Prostate gland (tissue), 2 donors: ENCODE data around the gene BCL7A.

Experiments used
- POLR2A ChIP-seq: fragments of 450-650 bp; IDR thresholded peaks from one replicate; pipeline ENCODE4 v1.6.1; 2016; ENCODE audit warnings: antibody characterized with exemption, mild to moderate bottlenecking
- TF ChIP-seq, protein P1 (sequence below), 4 experiments: fragments of 200-600 bp in 2 of 4; fragments of 450-650 bp in 2 of 4; sonication (generic) in 2 of 4; IDR thresholded peaks; 1 replicate in 3 of 4; 2 replicates in 1 of 4; pipeline ENCODE4 v1.5.1; 2016 to 2019; ENCODE audit warnings: antibody characterized with exemption in 4 of 4, mild to moderate bottlenecking in 2 of 4, moderate library complexity in 2 of 4

DNA sequence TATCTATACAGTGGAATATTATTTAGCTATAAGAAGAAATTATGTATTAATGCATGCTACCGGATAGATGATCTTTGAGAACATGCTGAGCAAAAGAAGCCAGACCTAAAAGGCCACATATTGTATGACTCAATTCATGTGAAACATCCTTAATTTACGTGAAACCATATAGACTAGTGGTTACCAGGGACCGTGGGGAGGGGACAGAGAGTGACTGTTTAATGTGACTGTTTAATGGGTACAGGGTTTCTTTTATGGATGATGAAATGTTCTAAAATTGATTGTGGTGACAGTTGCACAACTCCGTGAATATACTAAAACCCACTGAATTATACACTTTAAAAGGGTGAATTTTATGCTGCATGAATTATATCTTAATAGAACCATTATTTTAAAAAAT, 8.5 kb upstream of the BCL7A start:
- TF ChIP-seq, protein P1, sequence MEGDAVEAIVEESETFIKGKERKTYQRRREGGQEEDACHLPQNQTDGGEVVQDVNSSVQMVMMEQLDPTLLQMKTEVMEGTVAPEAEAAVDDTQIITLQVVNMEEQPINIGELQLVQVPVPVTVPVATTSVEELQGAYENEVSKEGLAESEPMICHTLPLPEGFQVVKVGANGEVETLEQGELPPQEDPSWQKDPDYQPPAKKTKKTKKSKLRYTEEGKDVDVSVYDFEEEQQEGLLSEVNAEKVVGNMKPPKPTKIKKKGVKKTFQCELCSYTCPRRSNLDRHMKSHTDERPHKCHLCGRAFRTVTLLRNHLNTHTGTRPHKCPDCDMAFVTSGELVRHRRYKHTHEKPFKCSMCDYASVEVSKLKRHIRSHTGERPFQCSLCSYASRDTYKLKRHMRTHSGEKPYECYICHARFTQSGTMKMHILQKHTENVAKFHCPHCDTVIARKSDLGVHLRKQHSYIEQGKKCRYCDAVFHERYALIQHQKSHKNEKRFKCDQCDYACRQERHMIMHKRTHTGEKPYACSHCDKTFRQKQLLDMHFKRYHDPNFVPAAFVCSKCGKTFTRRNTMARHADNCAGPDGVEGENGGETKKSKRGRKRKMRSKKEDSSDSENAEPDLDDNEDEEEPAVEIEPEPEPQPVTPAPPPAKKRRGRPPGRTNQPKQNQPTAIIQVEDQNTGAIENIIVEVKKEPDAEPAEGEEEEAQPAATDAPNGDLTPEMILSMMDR (IDR thresholded peaks at IDR 0.05) = no peak
- TF ChIP-seq POLR2A = no peak
